ENCODE results near the gene ZNF333. TPM values are rescaled to one million over a fixed set of nuclear protein-coding genes. Genes with fewer than 3 reads are reported as not detected.
"Not testable (repeated sequence)": the region's sequence is repeated elsewhere in the genome, so short reads cannot be mapped to it uniquely, and the experiment has no call there.

ZNF333 gene
- polyA plus RNA-seq, 1 donor, result 22.5 TPM

GRCh38 chr19:14700711-14701375, 11.0 kb downstream of the ZNF333 start:
- no peak for DNase-seq

DNA sequence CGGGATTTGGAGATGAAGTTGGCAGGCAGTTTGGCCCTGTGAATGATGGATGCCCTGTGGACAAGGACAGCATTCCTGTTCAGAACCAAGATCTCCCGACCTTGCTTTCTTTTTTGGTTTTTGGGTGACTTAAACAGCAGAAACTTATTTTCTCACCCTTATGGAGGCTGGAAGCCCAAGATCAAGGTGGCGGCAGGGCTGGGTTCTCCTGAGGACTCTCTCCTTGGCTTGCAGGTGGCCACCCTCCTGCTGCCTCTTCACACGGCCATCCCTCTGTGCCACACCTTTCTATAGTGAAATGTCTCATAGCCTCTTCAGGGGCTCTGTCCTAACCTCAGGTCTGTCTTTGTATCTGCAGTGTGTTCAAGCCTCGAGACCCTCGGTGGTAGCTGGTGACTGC, 14.0 kb downstream of the ZNF333 start:
- no peak for DNase-seq

- no peak for DNase-seq
Observed at GRCh38 chr19:14704450-14704849, 14.6 kb downstream of the ZNF333 start.

DNA sequence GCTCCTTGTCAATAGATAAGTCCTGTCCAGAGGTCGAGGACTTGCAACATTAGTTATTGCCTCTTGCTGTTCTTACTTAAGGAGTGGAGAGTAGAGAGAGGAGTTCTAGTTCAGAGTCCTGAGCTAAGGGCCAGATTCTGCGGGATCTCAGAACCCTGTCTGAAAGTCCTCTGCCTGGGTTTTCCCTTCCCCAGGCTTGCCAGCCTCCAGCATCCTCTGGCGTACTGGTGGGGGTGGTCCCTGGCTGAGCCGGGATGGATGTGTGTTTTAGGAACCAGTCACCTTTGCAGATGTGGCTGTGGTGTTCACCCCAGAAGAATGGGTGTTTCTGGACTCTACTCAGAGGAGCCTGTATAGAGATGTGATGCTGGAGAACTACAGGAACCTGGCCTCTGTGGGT, 26.0 kb downstream of the ZNF333 start:
- DNase-seq, result no peak

GRCh38 chr19:14718522-14719116, 28.8 kb downstream of the ZNF333 start:
- DNase-seq, result no peak

DNA sequence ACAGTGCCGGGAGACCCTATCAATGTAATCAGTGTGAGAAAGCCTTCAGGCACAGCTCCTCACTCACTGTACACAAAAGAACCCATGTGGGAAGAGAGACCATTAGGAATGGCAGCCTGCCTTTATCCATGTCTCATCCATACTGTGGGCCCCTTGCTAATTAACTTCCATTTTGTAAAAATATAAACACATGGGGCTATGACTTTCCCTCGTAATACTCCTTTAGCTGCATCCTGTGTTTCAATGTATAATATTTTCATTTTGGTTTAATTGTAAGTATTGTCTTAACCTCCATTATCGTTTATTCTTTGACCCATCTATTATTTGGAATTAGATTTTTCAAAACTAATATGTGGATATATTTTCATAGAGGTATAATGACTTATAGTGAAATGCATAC, 29.3 kb downstream of the ZNF333 start:
- no peak for DNase-seq

DNA sequence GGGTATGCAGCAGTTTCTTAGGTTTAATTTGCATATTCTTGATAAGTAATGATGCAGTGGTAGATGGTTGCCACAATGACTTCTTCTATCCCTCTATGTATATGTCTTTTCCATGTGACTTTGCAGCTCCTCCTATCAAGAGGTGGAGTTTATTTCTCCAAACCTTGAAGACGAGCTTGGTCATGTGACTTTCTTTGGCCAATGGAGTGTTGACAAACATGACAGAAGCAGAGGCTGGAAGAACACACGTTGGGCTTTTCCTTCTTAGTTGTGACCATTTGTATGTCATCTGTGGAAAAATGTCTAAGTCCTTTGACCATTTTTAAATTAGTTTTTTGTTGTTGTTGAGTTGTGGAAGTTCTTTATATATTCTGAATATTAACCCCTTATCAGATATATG, 32.3 kb downstream of the ZNF333 start:
- DNase-seq, result no peak

- DNase-seq, result no peak
Observed at GRCh38 chr19:14728595-14728994, 38.7 kb downstream of the ZNF333 start.

DNA sequence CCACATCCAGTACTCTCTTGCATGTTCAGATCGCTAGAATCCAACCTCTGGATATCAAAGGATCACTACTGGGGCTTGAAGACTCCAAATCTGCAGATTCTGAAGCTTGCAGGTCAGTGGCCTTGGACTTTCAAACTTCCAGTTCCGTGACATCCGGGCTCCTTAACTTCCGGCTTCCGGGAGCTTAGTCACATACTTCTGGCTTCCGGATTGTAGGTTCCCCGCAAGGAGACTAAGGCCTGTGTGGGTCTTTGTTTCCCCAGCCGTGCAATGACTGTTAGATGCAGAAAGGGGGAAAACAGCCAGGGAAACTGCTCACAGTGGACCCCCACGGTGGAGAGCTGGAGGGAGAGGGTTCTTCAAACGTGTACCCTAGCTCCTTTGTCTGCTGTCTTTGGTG, 41.4 kb downstream of the ZNF333 start:
- DNase-seq, result no peak

DNA sequence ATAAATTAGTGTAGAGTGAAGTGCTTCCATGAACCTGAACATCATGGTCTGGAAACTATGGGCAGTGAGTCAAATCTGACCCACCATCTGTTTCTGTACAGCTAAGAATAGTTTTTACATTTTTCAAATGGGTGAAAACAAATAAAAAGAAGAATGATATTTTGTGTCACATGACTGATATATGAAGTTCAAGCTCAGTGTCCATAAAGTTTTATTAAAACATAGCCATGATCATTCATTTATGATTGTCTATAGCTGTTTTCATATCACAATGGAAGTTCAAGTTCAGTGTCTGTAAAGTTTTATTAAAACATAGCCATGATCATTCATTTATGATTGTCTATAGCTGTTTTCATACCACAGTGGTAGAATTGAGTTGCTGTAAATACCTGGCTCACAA, 42.7 kb downstream of the ZNF333 start:
- no peak for DNase-seq

DNA sequence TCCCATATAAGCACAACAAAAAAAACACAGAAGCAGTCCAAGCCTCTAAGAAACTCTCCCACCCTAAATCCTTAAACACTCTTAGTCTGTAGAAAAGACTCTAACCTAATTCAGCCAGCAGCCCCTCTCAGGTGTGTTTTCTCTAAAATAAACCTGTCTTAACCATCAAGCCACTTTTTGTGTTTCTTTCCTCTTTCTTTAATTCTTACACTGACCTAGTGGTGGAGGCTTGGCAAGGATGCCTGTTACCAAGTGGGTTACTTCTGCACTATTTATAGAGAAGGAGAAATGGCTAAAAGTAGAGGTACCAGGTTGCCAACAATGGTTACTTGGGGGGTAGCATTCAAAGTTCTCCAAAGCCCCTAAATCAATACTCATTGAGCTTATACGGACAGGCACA, 43.7 kb downstream of the ZNF333 start:
- DNase-seq, result no peak

GRCh38 chr19:14735915-14736314, 46.1 kb downstream of the ZNF333 start:
- DNase-seq, result no peak

GRCh38 chr19:14746886-14747285, 57.0 kb downstream of the ZNF333 start:
- DNase-seq, result no peak

DNA sequence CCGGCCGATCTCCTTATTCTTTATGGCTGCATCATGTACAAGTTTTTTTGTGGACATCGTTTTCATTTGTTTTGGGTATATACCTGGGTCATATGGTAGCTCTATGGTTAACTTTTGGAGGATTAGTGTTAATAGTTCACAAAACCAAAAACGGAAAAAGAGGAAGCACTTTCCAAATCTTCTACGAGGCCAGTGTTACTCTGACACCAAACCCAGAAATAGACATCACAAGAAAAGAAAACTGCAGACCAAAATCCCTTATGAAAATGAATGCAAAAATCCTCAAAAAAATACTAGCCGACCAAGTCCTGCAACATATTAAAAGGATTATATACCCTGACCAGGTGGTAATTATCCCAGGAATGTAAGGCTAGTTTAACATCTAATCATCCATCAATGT, 58.8 kb downstream of the ZNF333 start:
- DNase-seq, result no peak

GRCh38 chr19:14758816-14759215, 69.0 kb downstream of the ZNF333 start:
- DNase-seq, result no peak

GRCh38 chr19:14761607-14762006, 71.8 kb downstream of the ZNF333 start:
- no peak for DNase-seq

- DNase-seq, result no peak
Observed at GRCh38 chr19:14762111-14762510, 72.3 kb downstream of the ZNF333 start.

- DNase-seq, result no peak
Observed at GRCh38 chr19:14763497-14764145, 73.8 kb downstream of the ZNF333 start.

DNA sequence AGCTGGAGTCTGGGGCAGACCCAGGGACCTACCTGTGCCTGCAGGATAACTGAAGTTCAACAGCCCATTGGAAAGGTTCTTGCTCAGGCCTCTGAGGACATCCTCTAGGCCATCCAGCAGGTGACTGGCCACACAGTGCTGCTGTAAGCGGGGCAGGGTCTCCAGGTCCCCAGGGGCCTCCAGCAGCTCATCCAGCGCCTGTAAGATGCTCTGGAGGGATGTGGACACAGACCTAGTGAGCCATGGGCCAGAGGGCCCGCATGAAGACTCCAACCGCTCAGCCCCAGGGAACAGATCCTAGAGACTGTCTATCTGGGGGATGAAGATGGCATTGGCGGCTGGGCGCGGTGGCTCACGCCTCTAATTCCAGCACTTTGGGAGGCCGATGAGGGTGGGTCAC, 74.6 kb downstream of the ZNF333 start:
- no peak for DNase-seq

GRCh38 chr19:14765403-14765802, 75.6 kb downstream of the ZNF333 start:
- DNase-seq, result not testable (repeated sequence)

DNA sequence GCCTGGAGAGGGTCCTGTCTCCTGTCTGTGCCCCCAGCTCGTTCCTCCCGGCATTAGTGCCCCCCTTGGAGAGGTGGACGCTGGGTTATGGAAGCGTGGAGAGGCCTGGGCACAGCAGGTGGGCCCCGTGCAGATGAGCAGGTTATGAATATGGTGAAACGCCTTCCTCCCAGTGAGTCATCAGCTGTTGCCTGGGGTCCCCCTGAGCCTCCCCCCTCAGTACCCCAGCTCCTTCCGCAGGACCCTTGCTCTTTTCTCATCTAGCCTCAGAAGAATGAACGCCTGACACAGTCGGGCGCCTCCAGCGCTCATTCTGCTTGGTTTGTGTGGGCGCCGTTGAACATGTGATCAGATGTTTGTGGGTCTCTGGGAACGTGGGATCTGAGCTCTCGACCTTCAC, 76.0 kb downstream of the ZNF333 start:
- DNase-seq, result not testable (repeated sequence)

DNA sequence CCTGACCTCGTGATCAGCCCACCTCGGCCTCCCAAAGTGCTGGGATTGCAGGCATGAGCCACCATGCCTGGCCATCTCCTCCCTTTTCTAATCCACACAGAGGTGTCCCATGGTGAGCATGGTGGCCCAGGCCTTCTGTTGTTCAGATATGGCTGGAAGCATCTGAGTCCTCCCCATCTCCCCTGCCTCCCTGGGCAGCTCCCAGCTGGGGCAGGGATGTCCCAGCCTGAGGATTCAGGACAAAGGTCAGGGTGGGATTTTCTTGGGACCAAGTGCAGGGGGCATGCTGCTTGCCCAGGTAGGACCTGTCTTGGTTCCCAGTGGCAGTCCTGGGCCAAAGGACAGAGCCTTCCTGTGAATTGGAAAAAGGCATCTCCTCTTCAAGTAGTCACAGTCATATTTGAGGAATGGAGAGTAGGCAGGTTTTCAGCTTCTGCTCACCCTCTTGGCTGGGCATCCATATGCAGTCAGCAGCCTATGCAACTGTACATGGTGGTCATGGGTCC, 77.7 kb downstream of the ZNF333 start:
- no peak for DNase-seq

DNA sequence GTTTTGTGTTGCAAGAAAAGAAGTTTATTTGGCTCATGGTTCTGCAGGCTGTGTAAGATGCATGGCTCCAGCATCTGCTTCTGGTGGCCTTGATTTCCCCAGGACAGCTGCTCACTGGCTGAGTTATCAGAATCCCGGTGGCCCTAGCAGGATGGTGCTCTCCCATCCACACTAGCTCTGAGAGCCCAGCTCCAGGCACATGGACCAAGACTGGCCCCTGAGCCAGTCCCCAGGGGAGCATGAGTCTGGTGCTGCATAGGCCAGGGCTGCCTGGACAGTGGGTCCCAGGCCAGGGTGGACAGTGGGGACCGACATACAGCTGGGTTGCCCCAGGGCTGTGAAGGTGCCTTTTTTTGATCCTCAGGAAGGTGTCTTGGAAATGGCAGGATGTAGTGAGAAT, 78.2 kb downstream of the ZNF333 start:
- no peak for DNase-seq

- DNase-seq, result no peak
Observed at GRCh38 chr19:14769201-14769600, 79.4 kb downstream of the ZNF333 start.
